CD1c-positive myeloid dendritic cell (primary cell): ENCODE measurements around the gene DCAF10.
"Not testable (repeated sequence)": the region's sequence is repeated elsewhere in the genome, so short reads cannot be mapped to it uniquely, and the experiment has no call there.

Experiments
- DNase-seq: peaks from one replicate; pipeline ENCODE4 v3.0.0-alpha.2; 2016; ENCODE audit errors: extremely low spot score

The DCAF10 gene

GRCh38 chr9:37800631-37801286, at the start of gene DCAF10:
Gene DCAF10, plus strand, starts transcription at chr9:37800797. Its CDS starts 70 bp downstream, at chr9:37800867.
- peak; percentile 91 for DNase-seq

GRCh38 chr9:37751186-37751585, 49.4 kb upstream of the DCAF10 start:
- no peak for DNase-seq

- DNase-seq: not testable (repeated sequence)
These were observed 48.9 kb upstream of the DCAF10 start for GRCh38 chr9:37751704-37752103.

- DNase-seq: not testable (repeated sequence)
These were observed 48.5 kb upstream of the DCAF10 start for GRCh38 chr9:37752112-37752511.

GRCh38 chr9:37752642-37753488, 47.7 kb upstream of the DCAF10 start:
- DNase-seq: no peak

- DNase-seq: peak; percentile 84
These were observed 47.0 kb upstream of the DCAF10 start, which contains the start of gene TRMT10B for GRCh38 chr9:37753489-37754190. Gene TRMT10B, plus strand, starts transcription at chr9:37753805. Its CDS starts 8,127 bp downstream, at chr9:37761932.

GRCh38 chr9:37758747-37759146, 41.9 kb upstream of the DCAF10 start:
- no peak for DNase-seq

GRCh38 chr9:37760416-37761161, 40.0 kb upstream of the DCAF10 start:
- no peak for DNase-seq

- DNase-seq: no peak
These were observed 39.1 kb upstream of the DCAF10 start for GRCh38 chr9:37761511-37761910.

GRCh38 chr9:37765263-37765662, 35.3 kb upstream of the DCAF10 start:
- DNase-seq: not testable (repeated sequence)

- DNase-seq: no peak
These were observed 31.3 kb upstream of the DCAF10 start for GRCh38 chr9:37769306-37769705.

- DNase-seq: no peak
These were observed 30.6 kb upstream of the DCAF10 start for GRCh38 chr9:37769995-37770394.

- no peak for DNase-seq
These were observed 25.2 kb upstream of the DCAF10 start for GRCh38 chr9:37775216-37775919.

GRCh38 chr9:37776328-37776727, 24.3 kb upstream of the DCAF10 start:
- no peak for DNase-seq

GRCh38 chr9:37778534-37778933, 22.1 kb upstream of the DCAF10 start:
- DNase-seq: no peak

GRCh38 chr9:37784291-37784615, 16.3 kb upstream of the DCAF10 start:
- no peak for DNase-seq

GRCh38 chr9:37784616-37785483, 15.7 kb upstream of the DCAF10 start, which contains the start of gene EXOSC3:
Gene EXOSC3, minus strand, starts transcription at chr9:37785064. Its CDS starts 20 bp downstream, at chr9:37785044.
- DNase-seq: peak; percentile 95

GRCh38 chr9:37787059-37787458, 13.5 kb upstream of the DCAF10 start:
- DNase-seq: no peak

- DNase-seq: peak; percentile 10
These were observed 12.3 kb upstream of the DCAF10 start for GRCh38 chr9:37788332-37788731.

- no peak for DNase-seq
These were observed 10.5 kb upstream of the DCAF10 start for GRCh38 chr9:37790096-37790495.
